Activated CD4-positive, alpha-beta T cell treated with anti-CD3 and anti-CD28 coated beads for 24 hours (primary cell): ENCODE measurements around the gene RBM8A.
A peak's percentile ranks its signal among the peaks of the same experiment; 100 is the strongest.

ENCODE experiments used
- DNase-seq, 2 donors: peaks; one replicate each; pipeline ENCODE4 v3.0.0-alpha.2; 2020; ENCODE audit warnings: low read depth in 2 of 2

Gene RBM8A

DNA sequence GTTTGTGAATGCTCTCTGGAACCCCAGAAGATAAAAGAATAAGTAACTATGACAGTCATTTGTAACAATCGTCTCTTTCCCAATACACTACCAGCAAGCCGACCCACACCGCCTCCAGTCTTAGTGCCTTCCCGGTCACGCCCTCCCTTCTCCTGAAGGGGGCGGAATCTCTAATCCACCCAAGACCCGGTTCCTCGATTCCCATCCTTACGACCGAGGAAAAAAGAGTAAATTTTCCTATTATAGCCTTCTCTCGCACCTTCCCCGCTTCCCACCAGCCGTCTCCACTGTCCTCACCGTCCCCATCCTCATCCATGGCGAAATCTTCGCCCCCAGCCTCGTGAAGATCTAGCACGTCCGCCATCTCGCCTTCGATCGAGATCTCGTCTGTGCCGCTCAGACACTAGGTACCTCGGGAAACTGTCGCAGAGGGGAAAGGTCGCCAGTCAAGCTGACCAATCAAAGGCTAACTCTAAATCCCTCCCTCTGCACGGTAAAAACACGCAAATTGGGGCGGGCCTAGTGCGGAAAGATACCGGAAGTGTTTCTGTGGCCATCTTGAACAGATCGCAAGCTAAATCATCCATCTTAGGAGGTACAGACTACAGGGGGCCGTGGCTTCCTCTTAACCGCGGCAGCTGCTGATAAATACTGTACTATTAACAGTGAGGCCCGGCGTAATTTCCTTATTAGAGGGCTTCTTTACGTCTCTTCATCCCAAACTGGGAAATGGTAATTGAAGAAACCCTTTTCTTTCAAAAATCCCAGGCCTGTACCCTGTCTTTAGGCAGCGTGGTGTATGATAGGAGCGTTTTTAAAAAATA, at the start of gene RBM8A:
RBM8A (minus strand) TSS at position 422 of the 824 bp plus-strand sequence; CDS start at position 364, 58 bp downstream.
- DNase-seq: peak; percentile 85 to 89

DNA sequence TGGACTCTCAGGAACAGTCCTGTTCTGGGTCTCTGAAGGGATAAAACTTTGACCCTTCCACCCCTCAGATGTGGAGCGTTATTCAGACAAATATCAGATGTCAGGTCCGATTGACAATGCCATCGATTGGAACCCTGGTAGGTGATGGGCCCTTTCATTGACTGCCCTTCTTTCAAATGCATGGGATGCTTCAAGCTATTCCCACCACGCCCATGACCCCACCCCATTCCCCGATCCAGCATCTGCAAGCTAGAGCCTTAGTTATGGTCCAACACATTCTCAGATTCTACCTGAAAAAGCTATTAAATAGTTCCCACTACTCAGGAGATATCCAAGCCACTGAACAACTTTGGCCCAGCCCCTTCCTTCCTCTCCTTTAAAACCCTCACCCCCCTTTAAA, 49.7 kb upstream of the RBM8A start:
- no peak for DNase-seq

DNA sequence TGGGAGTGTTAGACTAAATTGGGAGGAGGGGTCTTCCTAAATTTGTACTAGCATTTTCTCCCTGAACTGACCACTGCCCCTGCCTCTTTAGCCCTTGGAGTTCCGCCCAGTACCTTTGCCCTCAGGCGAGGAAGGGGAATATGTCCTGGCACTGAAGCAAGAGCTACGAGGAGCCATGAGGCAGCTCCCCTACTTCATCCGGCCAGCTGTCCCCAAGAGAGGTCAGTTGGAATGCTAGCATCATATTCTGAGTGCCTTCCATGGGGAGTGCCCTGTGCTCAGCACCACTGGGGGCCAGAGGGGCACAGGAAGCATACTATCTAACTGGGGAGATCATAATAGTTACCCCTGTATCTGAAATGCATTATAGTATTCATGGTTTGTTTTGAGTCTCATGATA, 47.9 kb upstream of the RBM8A start:
- no peak for DNase-seq

DNA sequence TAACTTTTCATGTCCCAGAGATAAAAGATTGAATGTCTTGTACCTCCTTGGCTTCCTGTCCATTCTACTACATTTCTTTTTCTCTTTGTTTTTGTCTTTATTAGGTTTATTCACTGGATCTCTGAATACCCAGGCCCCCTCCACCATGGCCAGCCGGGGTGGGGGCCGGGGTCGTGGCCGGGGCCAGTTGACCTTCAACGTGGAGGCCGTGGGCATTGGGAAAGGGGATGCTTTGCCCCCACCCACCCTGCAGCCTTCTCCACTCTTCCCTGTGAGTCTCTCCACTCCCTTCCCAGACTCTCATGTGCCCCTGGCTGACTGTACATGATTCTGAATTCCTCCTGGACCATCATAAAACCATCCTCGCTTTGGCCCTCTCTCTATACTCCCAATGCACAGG, 47.4 kb upstream of the RBM8A start:
- DNase-seq: no peak

DNA sequence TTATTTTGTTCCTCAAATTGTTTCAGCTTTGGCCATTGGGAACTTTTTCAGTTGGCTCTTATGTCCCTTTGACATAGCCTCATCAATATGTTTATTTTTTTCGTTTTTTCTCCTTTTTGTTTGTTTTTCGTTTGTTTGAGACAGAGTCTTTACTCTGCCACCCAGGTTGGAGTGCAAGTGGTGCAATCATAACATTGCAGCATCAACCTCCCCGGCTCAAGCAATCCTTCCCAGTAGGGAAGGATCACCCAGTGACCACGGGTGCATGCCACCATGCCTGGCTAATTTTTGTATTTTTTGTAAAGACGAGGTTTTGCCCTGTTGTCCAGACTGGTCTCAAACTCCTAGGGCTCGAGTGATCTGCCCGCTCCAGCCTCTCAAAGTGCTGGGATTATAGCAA, 45.3 kb upstream of the RBM8A start:
- DNase-seq: no peak

DNA sequence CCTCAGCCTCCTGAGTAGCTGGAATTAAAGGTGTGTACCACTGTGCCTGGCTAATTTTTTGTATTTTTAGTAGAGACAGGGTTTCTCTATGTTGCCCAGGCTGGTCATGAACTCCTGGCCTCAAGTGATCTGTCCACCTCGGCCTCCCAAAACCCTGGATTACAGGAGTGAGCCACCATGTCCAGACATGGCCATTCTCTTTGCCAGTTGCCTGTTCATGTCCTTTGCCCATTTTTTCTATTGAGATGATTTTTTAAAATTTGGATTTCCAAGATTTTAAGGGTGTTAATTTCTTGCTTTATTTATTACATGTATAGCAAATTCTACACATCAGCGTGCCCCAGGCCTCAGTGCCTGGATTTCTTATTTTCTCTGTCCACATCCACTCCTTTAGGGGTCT, 40.0 kb upstream of the RBM8A start:
- no peak for DNase-seq

DNA sequence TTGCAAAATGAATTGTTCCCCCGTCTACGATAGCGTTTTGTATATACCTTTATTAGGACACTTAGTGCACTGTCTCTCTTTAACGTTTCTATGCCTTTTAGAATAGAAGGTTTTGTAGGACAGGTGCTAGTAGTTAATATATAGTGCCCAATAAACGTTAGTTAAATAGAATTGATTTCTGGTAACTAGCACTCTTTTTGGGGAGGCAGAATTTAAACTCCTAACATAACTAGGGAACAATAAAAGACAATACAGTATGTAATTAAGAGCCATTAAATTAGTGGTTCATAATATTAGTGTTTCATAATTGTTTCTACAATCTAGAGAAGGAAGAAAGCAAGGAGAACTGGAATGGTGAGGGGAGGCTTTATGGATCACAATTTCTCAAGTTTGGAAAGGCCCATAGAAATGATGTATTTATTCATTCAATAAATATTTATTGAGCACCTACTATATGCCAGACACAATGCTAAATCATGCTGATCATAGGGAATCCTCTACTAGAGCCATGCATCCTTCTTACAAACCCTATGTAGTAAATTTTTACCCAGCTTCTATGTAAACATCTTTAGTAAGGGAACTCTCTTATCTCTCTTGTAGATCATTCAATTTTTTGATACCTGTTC, 37.9 kb upstream of the RBM8A start:
- no peak for DNase-seq

DNA sequence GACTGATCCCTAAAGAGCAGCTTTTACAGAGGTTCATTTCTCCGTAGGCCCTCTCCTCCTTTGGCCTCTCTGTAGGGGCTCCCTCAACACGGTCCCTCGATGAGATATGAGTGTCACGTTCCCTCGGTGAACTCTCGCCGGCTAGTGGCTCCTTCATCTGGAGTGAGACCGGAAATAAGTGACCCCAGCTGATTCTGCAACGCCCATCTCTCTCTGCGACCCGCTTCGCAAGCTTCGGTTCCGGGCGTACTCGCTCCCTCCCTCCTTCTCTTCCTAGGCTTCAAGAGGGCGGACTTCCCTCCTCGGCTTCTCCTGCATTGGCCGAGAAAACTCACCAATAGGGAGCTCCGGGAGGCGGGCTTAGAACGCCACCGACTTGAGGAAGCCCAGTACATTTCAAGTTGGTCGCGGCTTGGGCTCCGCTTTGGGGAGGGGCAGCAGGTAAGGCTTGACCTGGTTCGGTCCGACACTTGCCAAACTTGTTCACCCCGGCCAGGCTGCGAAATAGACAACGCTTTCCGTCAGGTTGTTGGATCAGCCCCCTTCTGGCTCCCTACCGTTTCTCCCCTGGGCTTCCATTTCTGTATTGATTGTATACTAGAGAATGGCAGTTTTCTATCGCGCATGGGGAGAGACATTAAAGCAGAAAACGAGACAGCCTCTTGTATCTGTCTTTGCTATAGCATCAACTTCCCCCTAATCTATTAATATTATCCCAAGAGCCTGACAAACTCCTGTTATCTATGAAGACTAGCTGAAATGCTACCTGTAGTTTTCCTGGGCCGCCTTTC, 37.2 kb upstream of the RBM8A start, which contains the start of the genes ANKRD34A and POLR3GL:
ANKRD34A (minus strand) TSS at position 248 of the 791 bp plus-strand sequence. CDS start 2,816 bp downstream, outside the sequence.
POLR3GL (plus strand) TSS at position 363 of the 791 bp plus-strand sequence. CDS start 10,176 bp downstream, outside the sequence.
- DNase-seq: peak; percentile 81 to 88

DNA sequence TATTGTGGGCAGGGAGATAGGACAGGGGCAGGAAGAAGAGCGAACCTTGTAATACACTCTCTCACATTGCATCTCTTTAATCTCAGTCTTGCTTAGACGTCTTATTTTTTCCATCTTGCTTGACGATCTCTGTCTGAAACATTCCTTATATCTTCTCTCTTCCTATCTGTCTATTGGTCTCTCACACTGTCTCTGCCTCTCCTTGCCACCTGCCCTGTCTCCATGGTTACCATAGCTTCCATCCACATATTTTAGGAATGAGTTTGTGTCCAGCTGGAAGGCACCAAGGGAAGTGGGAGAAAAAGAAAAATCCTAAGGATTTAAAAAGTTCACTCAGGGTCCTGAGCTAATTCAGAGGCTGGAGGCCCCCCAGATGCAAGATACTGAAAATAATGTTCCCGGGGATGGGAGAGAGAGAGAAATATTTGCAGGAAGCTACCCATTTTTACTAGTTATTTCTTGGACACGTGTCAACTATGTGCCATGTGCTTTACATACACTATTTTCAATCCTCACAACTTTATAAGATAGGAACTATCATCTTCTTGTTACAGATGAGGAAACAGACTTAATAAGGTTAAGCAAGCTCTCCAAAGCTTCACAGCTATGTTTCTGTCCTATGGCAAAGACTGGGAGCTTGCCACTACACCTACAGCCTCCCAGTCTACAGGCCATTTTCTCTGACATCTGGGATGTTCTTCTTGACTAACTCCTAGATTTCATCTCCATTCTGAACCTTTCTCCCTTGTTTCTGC, 36.2 kb upstream of the RBM8A start:
- no peak for DNase-seq

DNA sequence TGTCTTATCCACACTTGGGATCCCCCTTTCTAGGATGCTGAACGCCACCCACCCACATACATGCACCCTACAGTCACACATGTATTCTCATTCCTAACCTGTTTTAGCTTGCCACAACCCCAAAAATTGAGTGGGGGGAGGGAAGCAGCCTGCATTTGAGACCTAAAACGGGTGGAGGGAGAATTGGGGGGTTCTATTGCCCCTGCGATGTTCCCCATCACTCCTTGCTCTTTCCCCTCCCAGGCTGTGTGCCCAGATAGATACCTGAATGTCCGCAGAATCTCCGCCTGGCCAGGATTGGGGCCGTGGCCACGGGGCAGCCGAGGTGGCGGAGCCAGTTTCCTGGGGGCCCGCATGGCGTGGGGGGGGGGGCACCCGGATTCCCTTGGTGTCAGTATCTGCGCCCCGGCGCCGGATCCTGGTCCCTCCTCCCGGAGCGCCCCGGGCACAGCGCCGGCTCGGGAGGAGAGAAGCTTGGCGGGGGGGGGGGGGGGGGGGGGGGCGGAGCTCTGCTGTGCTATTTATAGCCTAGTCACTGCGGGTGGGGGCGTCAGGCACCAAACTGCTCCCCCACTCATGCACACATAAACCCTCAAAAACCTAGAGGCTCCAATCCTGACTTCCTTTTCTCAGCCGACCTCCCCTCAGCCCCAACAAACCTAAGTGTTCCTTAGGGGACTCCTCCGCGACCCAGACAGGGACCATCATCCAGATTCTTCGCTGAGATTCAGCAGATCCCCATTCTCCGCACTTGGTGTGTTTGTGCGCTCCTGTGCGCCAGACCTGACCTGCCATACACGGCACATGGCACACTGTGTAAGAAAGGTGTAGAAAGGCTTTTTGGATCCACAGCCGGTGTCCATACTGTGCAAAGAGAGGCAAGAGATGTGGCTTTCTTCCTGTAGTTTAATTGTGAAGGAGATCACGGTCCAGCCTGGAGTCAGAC, 35.1 kb upstream of the RBM8A start:
- DNase-seq: no peak

DNA sequence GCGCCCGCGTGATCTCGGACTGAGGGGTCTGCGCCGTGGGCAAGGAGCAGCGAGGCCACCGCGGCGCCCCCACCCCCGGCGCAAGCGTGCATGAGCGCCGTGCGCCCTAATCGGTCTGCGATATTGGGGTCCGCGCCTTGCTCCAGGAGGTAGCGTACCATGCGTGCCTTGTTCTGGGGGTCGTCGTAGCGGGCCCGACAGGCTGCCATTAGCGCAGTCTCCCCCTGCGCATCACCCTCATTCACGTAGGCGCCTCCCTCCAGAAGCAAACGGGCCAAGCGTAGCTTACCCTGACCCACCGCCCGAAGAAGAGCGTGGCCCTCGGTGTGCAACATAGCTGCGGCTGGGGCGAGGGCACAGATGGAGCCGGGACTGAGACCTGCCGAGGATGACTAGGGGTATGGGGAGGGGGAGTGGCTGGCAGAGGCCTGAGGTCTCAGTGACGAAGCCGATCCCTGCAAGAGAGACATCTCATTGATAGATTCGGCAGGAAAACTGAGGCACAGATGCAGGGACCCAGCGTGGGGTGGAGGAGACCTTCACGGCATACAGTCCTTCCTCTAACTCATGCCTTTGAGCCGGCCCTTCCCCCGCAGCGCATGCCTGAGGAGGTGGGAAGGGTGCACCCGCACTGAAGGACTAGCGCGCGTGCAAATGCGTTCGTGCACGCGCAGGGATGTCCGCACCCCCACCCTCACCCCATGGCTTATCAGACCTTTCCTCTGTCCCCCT, 34.3 kb upstream of the RBM8A start:
- peak in 1 of 2 donors; percentile 59 for DNase-seq

DNA sequence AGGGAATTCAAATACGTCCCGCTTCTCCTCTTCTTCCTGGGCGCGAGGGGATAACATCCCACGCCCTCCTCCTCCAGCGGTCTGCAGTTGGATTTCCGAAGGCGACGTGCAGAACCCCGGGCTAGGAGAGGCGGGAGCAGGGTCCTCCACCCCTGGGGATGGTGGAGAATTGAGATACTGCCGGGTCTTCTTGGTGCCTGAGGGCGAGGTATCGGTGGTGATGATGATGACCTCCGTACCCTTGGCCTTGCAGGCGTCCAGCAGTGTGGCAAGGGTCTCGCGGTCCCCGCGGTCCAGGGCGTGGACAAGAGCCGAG, 33.8 kb upstream of the RBM8A start:
- DNase-seq: no peak

DNA sequence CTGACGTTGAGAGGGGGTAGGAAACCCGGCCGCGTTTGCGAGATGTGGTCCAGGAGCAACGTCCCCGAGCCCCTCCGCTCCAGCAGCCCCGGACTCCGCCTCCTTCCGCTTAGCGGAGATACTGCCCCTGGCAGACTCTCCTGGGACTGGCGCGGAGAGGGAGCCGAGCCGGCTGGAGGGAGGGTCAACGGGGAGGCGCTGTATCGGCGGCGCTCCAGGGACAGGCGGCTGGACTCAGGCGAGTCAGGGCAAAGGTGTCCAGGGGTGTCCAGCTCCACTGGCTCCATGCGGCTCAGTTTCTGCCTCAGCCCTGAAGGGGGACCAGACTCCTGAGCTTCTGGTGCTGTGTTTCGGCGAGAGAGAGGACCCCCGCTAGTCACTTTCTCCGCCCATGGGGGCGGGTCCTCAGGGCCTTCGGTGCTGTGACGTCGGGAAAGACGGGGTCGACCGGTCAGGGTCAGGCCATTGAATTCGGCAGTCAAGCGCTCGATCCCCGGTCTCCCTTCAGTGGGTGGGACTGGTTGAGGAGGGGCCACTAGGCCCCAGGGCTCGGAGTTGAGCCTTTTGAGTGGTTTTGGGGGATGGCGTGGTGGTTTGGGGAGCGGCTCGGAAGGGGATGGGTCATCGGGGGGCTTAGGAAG, 33.3 kb upstream of the RBM8A start:
- DNase-seq: no peak

DNA sequence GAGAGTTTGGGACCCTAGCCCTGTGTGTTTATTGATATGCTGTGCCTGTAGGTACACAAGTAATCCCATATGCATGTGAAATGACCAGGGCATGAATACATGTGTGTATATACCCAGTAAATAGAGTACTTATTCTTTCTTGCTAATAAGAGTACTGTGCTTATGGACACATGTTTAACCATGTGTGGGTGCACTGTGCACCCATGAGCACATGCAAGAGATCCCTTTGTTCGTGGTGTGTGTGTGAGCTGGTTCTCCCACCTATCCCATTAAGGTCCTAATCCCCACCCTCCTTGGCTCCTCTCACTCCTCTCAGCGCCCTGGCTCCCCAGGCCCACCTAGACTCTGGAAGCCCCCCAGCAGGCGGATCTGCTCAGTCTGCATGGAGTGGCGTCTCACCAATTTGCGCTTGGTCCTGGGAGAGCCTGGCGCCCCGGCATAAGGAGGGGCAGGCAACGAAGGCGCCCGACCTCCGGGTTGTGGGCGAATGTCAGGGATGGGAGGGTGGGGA, 32.7 kb upstream of the RBM8A start:
- DNase-seq: no peak

DNA sequence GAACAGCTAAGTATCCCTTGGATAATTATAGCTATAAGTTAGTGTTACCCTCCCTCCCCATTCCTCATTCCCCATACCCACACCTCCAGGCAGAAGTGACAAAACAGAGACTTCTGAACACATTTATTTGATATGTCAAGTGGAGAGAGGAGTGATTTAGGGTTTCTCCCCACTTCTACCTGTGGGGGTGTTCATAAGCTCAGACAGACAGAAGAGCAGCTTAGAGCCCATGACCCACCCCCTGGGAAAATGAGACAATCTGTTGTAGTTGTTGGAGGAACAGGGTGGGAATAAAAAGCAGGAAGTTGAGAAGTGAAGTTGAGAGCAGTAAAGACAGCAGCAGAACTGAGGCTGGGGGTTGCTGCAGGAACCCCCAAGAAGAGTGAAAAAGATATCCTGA, 32.0 kb upstream of the RBM8A start:
- DNase-seq: no peak

DNA sequence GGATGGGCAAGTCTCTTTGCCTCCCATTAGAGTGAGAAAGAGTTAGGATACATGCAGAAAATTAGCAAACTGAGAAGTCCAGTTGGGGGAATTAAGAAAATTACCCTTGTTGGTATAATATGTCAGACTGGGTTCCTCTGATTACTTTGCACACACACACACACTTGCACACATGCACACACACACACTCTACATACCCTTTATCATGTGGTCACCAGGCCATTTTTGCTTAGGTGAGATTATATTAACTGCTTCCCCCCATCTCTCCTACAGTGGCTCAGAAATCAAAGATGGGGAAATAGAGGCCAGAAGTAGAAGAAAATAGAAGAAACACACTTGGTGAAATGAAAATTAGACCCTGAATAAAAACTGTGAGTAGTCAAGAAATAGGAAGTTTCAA, 31.4 kb upstream of the RBM8A start:
- DNase-seq: no peak

DNA sequence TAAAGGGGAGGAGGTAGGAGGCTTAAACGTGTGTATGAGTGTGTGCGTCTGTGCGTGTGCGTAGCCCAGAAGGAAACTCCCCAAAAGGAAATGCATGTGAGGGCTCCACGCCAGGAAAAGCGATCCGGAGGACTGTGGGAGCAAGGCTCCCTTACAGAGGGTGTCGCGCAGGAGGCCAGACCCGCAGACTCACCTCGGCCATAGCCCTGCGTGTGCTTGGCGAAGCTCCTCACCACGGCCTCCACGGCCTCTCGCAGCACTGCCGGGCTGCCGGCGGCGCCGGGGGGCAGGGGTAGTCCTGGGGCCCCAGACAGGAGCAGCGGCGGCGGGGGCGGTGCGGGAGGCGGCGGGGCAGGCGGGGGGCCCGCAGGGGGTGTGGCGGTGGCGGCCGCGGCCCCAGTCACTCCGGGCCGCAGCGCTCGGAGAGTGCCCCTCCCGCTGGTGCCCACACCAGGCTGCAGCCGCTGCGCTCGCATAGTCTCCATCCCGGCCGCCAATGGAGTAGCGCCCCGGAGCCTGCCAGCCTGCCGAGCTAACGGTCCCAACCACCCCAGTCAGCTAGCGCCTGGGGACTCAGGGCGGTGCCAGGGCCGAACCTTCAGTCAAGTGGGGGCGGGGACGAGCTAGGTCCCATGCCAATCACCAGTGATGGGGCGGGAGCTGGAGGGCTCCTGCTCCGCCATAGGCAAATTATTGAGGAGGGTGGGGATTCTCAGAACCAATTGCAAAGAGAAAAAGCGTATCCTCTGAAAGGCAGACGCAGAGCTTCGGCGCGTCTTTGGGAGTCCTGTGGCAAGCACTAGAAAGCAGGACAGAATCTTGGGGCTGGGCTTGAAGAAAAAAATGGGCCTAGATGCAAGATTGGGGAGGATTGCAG, 30.4 kb upstream of the RBM8A start, which contains the start of gene LIX1L:
LIX1L (minus strand) TSS at position 575 of the 877 bp plus-strand sequence; CDS start at position 485, 90 bp downstream.
- peak; percentile 91 to 92 for DNase-seq
